OCI-LY3 (cell line): Measurements from ENCODE around the gene ENHO.

Experiments used
- H2AFZ ChIP-seq: fragments of 200-600, 300-600 bp; shearing (Covaris generic); 2 replicates; pipeline ENCODE4 v1.6.0; 2014; ENCODE audit warnings: antibody characterized with exemption, low read depth, low read length
- H3K27ac ChIP-seq: fragments of 200-600, 300-600 bp; sonication (generic); 2 replicates; pipeline ENCODE4 v1.5.1; 2014; ENCODE audit warnings: mild to moderate bottlenecking, low read length, moderate library complexity, mixed read lengths
- H3K27me3 ChIP-seq: fragments of 200-600, 300-600 bp; sonication (generic); 2 replicates; pipeline ENCODE4 v1.6.1; 2014; ENCODE audit warnings: low read depth, low read length, mixed read lengths
- H3K36me3 ChIP-seq: fragments of 200-600, 300-600 bp; sonication (generic); replicated peaks from 2 replicates; pipeline ENCODE3; 2014; ENCODE audit warnings: low read depth, low read length, mixed read lengths
- H3K4me1 ChIP-seq: fragments of 300-600, 200-600 bp; sonication (generic); 2 replicates; pipeline ENCODE4 v1.6.1; 2014; ENCODE audit warnings: low read length, mixed read lengths
- H3K4me2 ChIP-seq: fragments of 200-600, 300-600 bp; sonication (generic); 2 replicates; pipeline ENCODE4 v1.6.1; 2014; ENCODE audit warnings: low read length, mixed read lengths
- H3K4me3 ChIP-seq: fragments of 300-600, 200-600 bp; sonication (generic); 2 replicates; pipeline ENCODE4 v1.5.1; 2014; ENCODE audit warnings: antibody characterized with exemption, mild to moderate bottlenecking, low read length, moderate library complexity
- H3K79me2 ChIP-seq: fragments of 300-600, 200-600 bp; shearing (Covaris generic); 2 replicates; pipeline ENCODE4 v1.6.1; 2014; ENCODE audit warnings: mild to moderate bottlenecking, low read length, mixed read lengths
- H3K9ac ChIP-seq: fragments of 300-600, 200-600 bp; shearing (Covaris generic); 2 replicates; pipeline ENCODE4 v1.6.0; 2014; ENCODE audit warnings: mild to moderate bottlenecking, low read length, moderate library complexity
- H3K9me3 ChIP-seq: fragments of 200-600, 300-600 bp; shearing (Covaris generic); 2 replicates; pipeline ENCODE4 v1.6.1; 2014; ENCODE audit warnings: low read length, mixed read lengths; ENCODE audit not compliant: insufficient read depth
- H4K20me1 ChIP-seq: fragments of 200-600, 300-600 bp; sonication (generic); 2 replicates; pipeline ENCODE4 v1.6.1; 2016; ENCODE audit warnings: low read length, mixed read lengths; ENCODE audit not compliant: insufficient read depth
- CTCF ChIP-seq: fragments of 200-600, 300-600 bp; sonication (generic); IDR thresholded peaks from 2 replicates; pipeline ENCODE4 v1.5.1; 2014; ENCODE audit warnings: antibody characterized with exemption, low read length, low read depth
- EZH2phosphoT487 ChIP-seq: fragments of 200-600 bp; shearing (Covaris generic); IDR thresholded peaks from 2 replicates; pipeline ENCODE4 v1.6.1; 2018; ENCODE audit warnings: antibody characterized with exemption, mixed run types, low read depth

ENHO gene

GRCh38 chr9:34562135-34562745 lies 39.5 kb upstream of the ENHO start:
- H3K79me2 ChIP-seq, result no peaks in the 10 kb centered on the region
- TF ChIP-seq EZH2phosphoT487, result no peak
- TF ChIP-seq CTCF, result peak; percentile 88
- H3K4me3 ChIP-seq, result no peak overlapping the region
- H3K4me2 ChIP-seq, result no peak overlapping the region
- no peaks in the 10 kb centered on the region for H3K36me3 ChIP-seq
- no peaks in the 10 kb centered on the region for H4K20me1 ChIP-seq
- H3K4me1 ChIP-seq, result peaks cover 15% of the 10 kb centered on the region; the same call in 1 of the 2 replicates
- no peaks in the 10 kb centered on the region for H3K9me3 ChIP-seq
- no peak overlapping the region for H3K27ac ChIP-seq
- no peak overlapping the region for H2AFZ ChIP-seq
- no peak overlapping the region for H3K9ac ChIP-seq
- no peaks in the 10 kb centered on the region for H3K27me3 ChIP-seq

GRCh38 chr9:34560599-34561214 lies 37.9 kb upstream of the ENHO start:
- Histone ChIP-seq H3K4me1 (peaks cover 15% of the 10 kb centered on the region; the same call in 1 of the 2 replicates), H3K36me3 (no peaks in the 10 kb centered on the region), H3K4me3 (no peak overlapping the region), H3K27me3 (no peaks in the 10 kb centered on the region), H3K9ac (no peak overlapping the region), H4K20me1 (no peaks in the 10 kb centered on the region), H3K27ac (no peak overlapping the region), H3K4me2 (no peak overlapping the region), H3K79me2 (no peaks in the 10 kb centered on the region), H3K9me3 (no peaks in the 10 kb centered on the region), H2AFZ (no peak overlapping the region)
- TF ChIP-seq EZH2phosphoT487 (no peak), CTCF (no peak)

GRCh38 chr9:34559624-34560455 lies 37.0 kb upstream of the ENHO start:
- Histone ChIP-seq H3K27ac (no peak overlapping the region), H3K9ac (no peak overlapping the region), H3K27me3 (no peaks in the 10 kb centered on the region), H2AFZ (no peak overlapping the region), H3K36me3 (no peaks in the 10 kb centered on the region), H3K4me1 (peaks cover 9% of the 10 kb centered on the region; the same call in 1 of the 2 replicates), H3K4me2 (no peak overlapping the region), H4K20me1 (no peaks in the 10 kb centered on the region), H3K4me3 (no peak overlapping the region), H3K79me2 (no peaks in the 10 kb centered on the region), H3K9me3 (no peaks in the 10 kb centered on the region)
- TF ChIP-seq CTCF (no peak), EZH2phosphoT487 (no peak)
